Mesendoderm (in vitro differentiated cells): ENCODE measurements around the gene PYGO2.

Source experiments
- DNase-seq: peaks from one replicate; pipeline ENCODE4 v3.0.0; 2013
- H2AK5ac ChIP-seq: 2 replicates; pipeline ENCODE4 v1.6.1; 2013; ENCODE audit warnings: low read length, inconsistent platforms
- H2BK120ac ChIP-seq: 2 replicates; pipeline ENCODE4 v1.6.1; 2013; ENCODE audit warnings: low read depth, mild to moderate bottlenecking, low read length, moderate library complexity, mixed read lengths
- H2BK15ac ChIP-seq: replicated peaks from 2 replicates; pipeline ENCODE4 v1.6.1; 2013; ENCODE audit warnings: low read depth, mild to moderate bottlenecking, moderate library complexity
- H2BK5ac ChIP-seq: 2 replicates; pipeline ENCODE4 v1.6.1; 2013; ENCODE audit warnings: low read length, inconsistent platforms
- H3K18ac ChIP-seq: 2 replicates; pipeline ENCODE4 v1.6.1; 2013; ENCODE audit warnings: mild to moderate bottlenecking, low read length, mixed read lengths
- H3K23ac ChIP-seq: one replicate; pipeline ENCODE4 v1.6.1; 2013; ENCODE audit warnings: low read length
- H3K27ac ChIP-seq: 2 replicates; pipeline ENCODE4 v1.5.1; 2013; ENCODE audit warnings: low read depth, mild to moderate bottlenecking, inconsistent platforms, low read length, moderate library complexity
- H3K27me3 ChIP-seq: 2 replicates; pipeline ENCODE4 v1.6.1; 2013; ENCODE audit warnings: low read length, control low read depth, mild to moderate bottlenecking, inconsistent platforms; ENCODE audit not compliant: insufficient read depth, poor library complexity
- H3K36me3 ChIP-seq: 2 replicates; pipeline ENCODE4 v1.6.1; 2013; ENCODE audit warnings: low read length, inconsistent platforms; ENCODE audit not compliant: control insufficient read depth, insufficient read depth
- H3K4ac ChIP-seq: one replicate; pipeline ENCODE4 v1.6.1; 2013; ENCODE audit warnings: low read depth, mild to moderate bottlenecking, low read length, moderate library complexity
- H3K4me1 ChIP-seq: 2 replicates; pipeline ENCODE4 v1.6.1; 2013; ENCODE audit warnings: low read depth, low read length, inconsistent platforms; ENCODE audit not compliant: control insufficient read depth
- H3K4me2 ChIP-seq: 2 replicates; pipeline ENCODE4 v1.6.1; 2013; ENCODE audit warnings: low read length
- H3K4me3 ChIP-seq: 2 replicates; pipeline ENCODE4 v1.5.1; 2013; ENCODE audit warnings: mild to moderate bottlenecking, low read length
- H3K56ac ChIP-seq: one replicate; pipeline ENCODE4 v1.6.1; 2013; ENCODE audit warnings: low read length
- H3K79me1 ChIP-seq: 2 replicates; pipeline ENCODE4 v1.6.1; 2013; ENCODE audit warnings: low read length, inconsistent platforms
- H3K79me2 ChIP-seq: 2 replicates; pipeline ENCODE4 v1.6.1; 2013; ENCODE audit warnings: mild to moderate bottlenecking, low read length; ENCODE audit not compliant: control insufficient read depth, insufficient read depth
- H3K9ac ChIP-seq: 2 replicates; pipeline ENCODE4 v1.6.1; 2013; ENCODE audit warnings: low read length, inconsistent platforms
- H4K5ac ChIP-seq: one replicate; pipeline ENCODE4 v1.6.1; 2013; ENCODE audit warnings: low read length
- H4K8ac ChIP-seq: one replicate; pipeline ENCODE4 v1.6.1; 2013; ENCODE audit warnings: low read depth, mild to moderate bottlenecking, control low read depth, low read length, moderate library complexity
- WGBS: extraction: QIAGEN DNeasy Blood & Tissue Kit; methylation state at CpG from one replicate; pipeline ENCODE4 v1.1.7; 2013; ENCODE audit warnings: low lambda C conversion rate, missing lambda C conversion rate; ENCODE audit not compliant: insufficient coverage; ENCODE audit errors: extremely low coverage; 5-methylcytosine and 5-hydroxymethylcytosine counted together

The PYGO2 gene

GRCh38 chr1:155000726-155001424 lies 39.3 kb upstream of the PYGO2 start:
- Histone ChIP-seq H3K79me2 (peaks cover 18% of the 10 kb centered on the region), H3K56ac (peak overlapping the region; percentile 90), H3K36me3 (no peaks in the 10 kb centered on the region), H3K4me2 (peak overlapping the region; percentile 90), H2AK5ac (no peak overlapping the region), H4K5ac (no peak overlapping the region), H3K4me3 (peak overlapping the region; percentile 68), H3K79me1 (peaks cover 5% of the 10 kb centered on the region), H3K27ac (peak overlapping the region; percentile 95), H2BK120ac (peak overlapping the region; percentile 74), H3K4me1 (peaks cover 10% of the 10 kb centered on the region), H4K8ac (no peak overlapping the region), H2BK15ac (no peak overlapping the region), H3K18ac (peak overlapping the region; percentile 82), H3K9ac (peak overlapping the region; percentile 63), H3K4ac (peak overlapping the region; percentile 85), H2BK5ac (peak overlapping the region; percentile 44), H3K27me3 (no peaks in the 10 kb centered on the region), H3K23ac (peak overlapping the region; percentile 37)
- DNase-seq, result peak; percentile 98
- WGBS, result no CpG with 5 or more reads among the region's 43 CpGs

- peak overlapping the region; percentile 55 for H3K4me2 ChIP-seq
- H4K8ac ChIP-seq, result no peak overlapping the region
- H2AK5ac ChIP-seq, result no peak overlapping the region
- H3K36me3 ChIP-seq, result no peaks in the 10 kb centered on the region
- no peak overlapping the region for H2BK15ac ChIP-seq
- H3K9ac ChIP-seq, result peak overlapping the region; percentile 84
- no peak overlapping the region for H3K23ac ChIP-seq
- no peak overlapping the region for H2BK120ac ChIP-seq
- WGBS, result no CpG with 5 or more reads among the region's 13 CpGs
- H3K4ac ChIP-seq, result no peak overlapping the region
- peaks cover 5% of the 10 kb centered on the region for H3K79me1 ChIP-seq
- peak overlapping the region; percentile 95 for H3K27ac ChIP-seq
- peaks cover 16% of the 10 kb centered on the region for H3K79me2 ChIP-seq
- peak overlapping the region; percentile 60 for H2BK5ac ChIP-seq
- H3K4me3 ChIP-seq, result peak overlapping the region; percentile 10
- peak overlapping the region; percentile 82 for H3K18ac ChIP-seq
- H3K4me1 ChIP-seq, result peaks cover 10% of the 10 kb centered on the region
- H3K27me3 ChIP-seq, result no peaks in the 10 kb centered on the region
- H3K56ac ChIP-seq, result peak overlapping the region; percentile 90
- no peak for DNase-seq
- no peak overlapping the region for H4K5ac ChIP-seq
Observed at GRCh38 chr1:155000411-155000725, 38.8 kb upstream of the PYGO2 start.

DNA sequence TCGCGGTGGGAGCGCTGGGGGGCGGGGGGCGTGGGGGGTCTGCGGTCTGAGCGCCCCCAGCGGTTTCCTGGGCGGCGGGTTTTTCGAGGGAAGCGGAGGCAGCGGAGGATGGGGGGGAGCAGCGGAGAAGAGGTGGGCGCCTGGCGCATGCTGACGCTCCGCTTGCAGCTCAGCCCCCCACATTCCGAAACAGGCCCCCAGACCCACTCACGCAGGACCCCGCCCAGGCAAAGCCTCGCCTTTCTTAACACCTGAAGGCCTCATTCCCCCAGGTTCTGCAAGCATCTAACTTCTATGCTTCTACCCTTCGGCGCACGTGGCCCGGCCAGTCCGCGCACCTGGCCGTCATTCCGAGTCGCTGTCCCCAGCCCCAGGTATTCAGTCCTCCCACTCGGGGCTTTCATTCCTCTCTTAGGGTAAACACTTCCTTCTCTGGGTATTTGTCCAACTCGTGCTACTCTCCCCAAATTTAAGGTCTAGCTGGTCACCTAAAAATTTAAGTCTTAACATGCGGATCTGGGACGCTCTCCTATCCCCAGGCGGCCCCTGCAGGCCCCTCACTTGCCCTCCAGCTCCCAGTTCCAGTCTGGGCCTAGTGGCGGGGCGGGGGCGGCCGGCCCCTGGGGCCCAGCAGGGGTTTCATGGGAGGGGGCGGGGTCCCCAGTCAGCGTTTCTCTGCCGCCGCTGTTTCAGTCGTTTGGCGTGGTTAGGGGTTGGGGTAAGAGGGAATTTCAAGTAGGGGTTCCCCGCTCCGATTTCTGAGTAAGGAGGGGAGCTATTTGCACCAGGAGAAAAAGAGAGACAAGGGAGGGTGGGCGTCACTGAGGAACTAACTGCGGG lies 38.2 kb upstream of the PYGO2 start:
- WGBS, result no CpG with 5 or more reads among the region's 50 CpGs
- peak overlapping the region; percentile 74 for H3K27ac ChIP-seq
- peak; percentile 85 for DNase-seq

GRCh38 chr1:154998818-154999570 lies 37.4 kb upstream of the PYGO2 start:
- Histone ChIP-seq H3K4ac (peak overlapping the region; percentile 71), H3K79me1 (no peaks in the 10 kb centered on the region), H3K79me2 (peaks cover 5% of the 10 kb centered on the region), H3K18ac (peak overlapping the region; percentile 95), H3K56ac (peak overlapping the region; percentile 77), H3K23ac (no peak overlapping the region), H2BK5ac (no peak overlapping the region), H4K8ac (no peak overlapping the region), H2AK5ac (no peak overlapping the region), H3K27ac (peak overlapping the region; percentile 35), H3K36me3 (no peaks in the 10 kb centered on the region), H2BK15ac (no peak overlapping the region), H4K5ac (no peak overlapping the region), H3K27me3 (no peaks in the 10 kb centered on the region), H3K4me2 (peak overlapping the region; percentile 39), H3K4me1 (no peaks in the 10 kb centered on the region), H3K9ac (peak overlapping the region; percentile 41), H2BK120ac (peak overlapping the region; percentile 68), H3K4me3 (no peak overlapping the region)
- no CpG with 5 or more reads among the region's 40 CpGs for WGBS
- peak; percentile 95 for DNase-seq

More for the DNA sequence above, 38.2 kb upstream of the PYGO2 start:
- H2BK5ac ChIP-seq, result peak overlapping the region; percentile 60
- H4K8ac ChIP-seq, result no peak overlapping the region
- H4K5ac ChIP-seq, result no peak overlapping the region
- peak overlapping the region; percentile 68 for H2BK120ac ChIP-seq
- peak overlapping the region; percentile 55 for H3K4me2 ChIP-seq
- peaks cover 6% of the 10 kb centered on the region for H3K4me1 ChIP-seq
- peak overlapping the region; percentile 71 for H3K4ac ChIP-seq
- H3K18ac ChIP-seq, result peak overlapping the region; percentile 95
- no peaks in the 10 kb centered on the region for H3K27me3 ChIP-seq
- no peak overlapping the region for H2AK5ac ChIP-seq
- H3K4me3 ChIP-seq, result peak overlapping the region; percentile 10
- no peak overlapping the region for H2BK15ac ChIP-seq
- H3K23ac ChIP-seq, result no peak overlapping the region
- H3K9ac ChIP-seq, result peak overlapping the region; percentile 84
- H3K79me1 ChIP-seq, result peaks cover 5% of the 10 kb centered on the region
- H3K79me2 ChIP-seq, result peaks cover 12% of the 10 kb centered on the region
- H3K56ac ChIP-seq, result peak overlapping the region; percentile 79
- H3K36me3 ChIP-seq, result no peaks in the 10 kb centered on the region

- Histone ChIP-seq H3K23ac (no peak overlapping the region), H3K9ac (no peak overlapping the region), H3K4me3 (no peak overlapping the region), H4K5ac (no peak overlapping the region), H3K18ac (no peak overlapping the region), H2BK5ac (no peak overlapping the region), H3K56ac (no peak overlapping the region), H2AK5ac (no peak overlapping the region), H3K36me3 (no peaks in the 10 kb centered on the region), H3K4me2 (no peak overlapping the region), H3K79me1 (no peaks in the 10 kb centered on the region), H3K79me2 (peaks cover 5% of the 10 kb centered on the region), H3K4me1 (no peaks in the 10 kb centered on the region), H3K27me3 (no peaks in the 10 kb centered on the region), H2BK120ac (no peak overlapping the region), H4K8ac (no peak overlapping the region), H3K27ac (no peak overlapping the region), H2BK15ac (no peak overlapping the region), H3K4ac (no peak overlapping the region)
- no CpG with 5 or more reads among the region's 16 CpGs for WGBS
- DNase-seq, result no peak
Observed at GRCh38 chr1:154998201-154998780, 36.7 kb upstream of the PYGO2 start.
